ENCODE data around the gene DOCK9. TPM values are rescaled to one million over a fixed set of nuclear protein-coding genes. Genes with fewer than 3 reads are reported as not detected.

The DOCK9 gene
- total and polyA plus RNA-seq, 9 of the 15 experiments (the other 6 are each of a cell fraction or from before 2014, with no cell fraction given), result 3.5 to 25.3 (median 16.7) TPM

GRCh38 chr13:98922306-98922705 is 55.6 kb downstream of the DOCK9 start (continued):
- TF ChIP-seq E2F8 (IDR thresholded peaks at IDR 0.05; ENCODE audit: low read depth, partially characterized antibody), result no peak
- no peak for TF ChIP-seq PPARD (CRISPR knock-in tag; IDR thresholded peaks at IDR 0.05)
- no peak for TF ChIP-seq GABPA (tag; conservative IDR thresholded peaks at IDR 0.05; ENCODE audit: low read depth)

- H3K4me1 ChIP-seq (replicated peaks in 1 of 2; ENCODE audit: control insufficient read depth in 2 of 2, insufficient read depth in 2 of 2, low read length in 2 of 2), result no peaks in the 10 kb centered on the region
- no peaks in the 10 kb centered on the region for H4K20me1 ChIP-seq (replicated peaks; ENCODE audit: control insufficient read depth, insufficient read depth, low read length)
- H3K79me2 ChIP-seq (ENCODE audit: control insufficient read depth, insufficient read depth, low read length), result no peaks in the 10 kb centered on the region
- H3K9ac ChIP-seq (ENCODE audit: insufficient read depth in 1 of 2, low read depth in 2 of 2, low read length in 2 of 2), result no peak overlapping the region
- ChIA-PET POLR2A (no interaction called here), CTCF (ENCODE audit: low intra/inter-chr PET ratio) (no interaction called here)
- no peaks in the 10 kb centered on the region for H3K27me3 ChIP-seq (ENCODE audit: control insufficient read depth in 2 of 2, insufficient read depth in 2 of 2, low read length in 2 of 2)
- WGBS (ENCODE audit: insufficient coverage, low coverage, missing lambda C conversion rate), result 80% methylated on average over 3 of the region's 5 CpGs
- in situ Hi-C loops (cut with MboI), result no loop called here
- no peaks in the 10 kb centered on the region for H3K9me3 ChIP-seq (replicated peaks; ENCODE audit: control insufficient read depth, insufficient read depth, low read depth, low read length)
- no peaks in the 10 kb centered on the region for H3K9me1 ChIP-seq (ENCODE audit: control insufficient read depth, insufficient read depth, low read length)
- no peak overlapping the region for H3K4me3 ChIP-seq
- TF ChIP-seq RAD21 (CRISPR knock-in tag; conservative IDR thresholded peaks at IDR 0.05 in 1 of 2, IDR thresholded peaks at IDR 0.05 in 1 of 2), result no peak
- TF ChIP-seq HCFC1 (IDR thresholded peaks at IDR 0.05; ENCODE audit: low read depth, low read length), result no peak
- TF ChIP-seq ZSCAN29 (IDR thresholded peaks at IDR 0.05), result no peak
- TF ChIP-seq ZNF778 (CRISPR knock-in tag; IDR thresholded peaks at IDR 0.05), result no peak
- no peak for TF ChIP-seq BCOR (IDR thresholded peaks at IDR 0.05)
- no peak for TF ChIP-seq ZEB2 (IDR thresholded peaks at IDR 0.05)
- no peak for TF ChIP-seq SMARCA5 (IDR thresholded peaks at IDR 0.05)
- TF ChIP-seq CBFB (CRISPR knock-in tag; IDR thresholded peaks at IDR 0.05), result no peak
- TF ChIP-seq HDAC2 (IDR thresholded peaks at IDR 0.05), result no peak
- no peak for TF ChIP-seq ERF (CRISPR knock-in tag; IDR thresholded peaks at IDR 0.05)
- no peak for TF ChIP-seq ZNF174 (CRISPR knock-in tag; IDR thresholded peaks at IDR 0.05)
- TF ChIP-seq U2AF1 (optimal IDR thresholded peaks at IDR 0.05; ENCODE audit: low read depth, low read length), result no peak
- no peak for TF ChIP-seq ZNF436 (CRISPR knock-in tag; IDR thresholded peaks at IDR 0.05)
- TF ChIP-seq TCF7L2 (IDR thresholded peaks at IDR 0.05; ENCODE audit: low read depth, low read length), result no peak
- no peak for TF ChIP-seq MYBL2 (IDR thresholded peaks at IDR 0.05; ENCODE audit: low read depth)
- no peak for TF ChIP-seq MYBL2 (CRISPR knock-in tag; IDR thresholded peaks at IDR 0.05; ENCODE audit: borderline replicate concordance)
- TF ChIP-seq ZFP91 (CRISPR knock-in tag; IDR thresholded peaks at IDR 0.05), result no peak
- TF ChIP-seq MCM5 (IDR thresholded peaks at IDR 0.05; ENCODE audit: low read depth), result no peak
- no peak overlapping the region for H3K4me2 ChIP-seq (ENCODE audit: insufficient read depth, low read length)
- FAIRE-seq, result no peak
- no peak overlapping the region for H2AFZ ChIP-seq (ENCODE audit: low read depth, low read length)
- intact Hi-C loops (cut with micrococcal nuclease), result no loop called here
- H3K36me3 ChIP-seq (ENCODE audit: control insufficient read depth, insufficient read depth, low read length), result peaks cover 8% of the 10 kb centered on the region; the same call in 1 of the 3 replicates
- no TSS peak for BruUV-seq (replicated peaks)
- ATAC-seq, result no peak
- no peak for DNase-seq (ENCODE audit: extremely low read depth in 1 of 4, low spot score in 3 of 4)
- H3K27ac ChIP-seq (ENCODE audit: extremely low read depth, low read depth, low read length), result no peak overlapping the region
These were observed 56.1 kb downstream of the DOCK9 start for GRCh38 chr13:98921786-98922185.

Data from K562 (cell line).